K562 (cell line): ENCODE measurements around the gene SMOC2. TPM values are rescaled to one million over a fixed set of nuclear protein-coding genes. Genes with fewer than 3 reads are reported as not detected.

ENCODE experiments used
- ATAC-seq: fragments of 200-7000 bp; cut with Tn5 transposase; 3 replicates; pipeline ENCODE4 v1.9.1; 2020; ENCODE audit warnings: moderate library complexity
- BruUV-seq: library from RNA; stranded (reverse); fragments of 400-500 nt; replicated peaks from 2 replicates; lab custom pipeline; 2021; lab: Mats Ljungman, UMichigan
- CTCF ChIA-PET: fragments of 300-600 bp; formaldehyde crosslinking; extraction: SDS; loops from one replicate; lab custom pipeline; 2021; ENCODE audit warnings: low intra/inter-chr PET ratio; lab: Yijun Ruan, JAX
- POLR2A ChIA-PET: fragments of 300-600, 350-650 bp; sonication (Branson Sonifier 250); formaldehyde crosslinking; extraction: SDS; loops from one replicate; lab custom pipeline; 2021; ENCODE audit warnings: antibody characterized with exemption, inconsistent platforms; lab: Yijun Ruan, JAX
- DNase-seq, 4 experiments: peaks; one replicate each; pipeline versions ENCODE4 v3.0.0 to v3.0.0-alpha.2; 2011 to 2018; ENCODE audit warnings: low spot score in 3 of 4, mixed read lengths in 3 of 4; ENCODE audit errors: extremely low read depth in 1 of 4
- FAIRE-seq: peaks from 2 replicates; lab custom pipeline; 2011; peaks lifted over from hg19 to GRCh38; lab: Jason Lieb, UNC
- H2AFZ ChIP-seq: 2 replicates; pipeline ENCODE4 v1.6.0; 2011; ENCODE audit warnings: low read depth, low read length, control low read depth, inconsistent platforms
- H3K27ac ChIP-seq: fragments of 200-600 bp; 3 replicates; pipeline ENCODE4 v1.8.0; 2011; ENCODE audit warnings: low read depth, mild to moderate bottlenecking, control low read depth, inconsistent platforms, low read length, moderate library complexity, mixed read lengths; ENCODE audit errors: extremely low read depth
- H3K27me3 ChIP-seq, 2 experiments: fragments of 300-600 bp in 1 of 2; 2 replicates in 1 of 2; 3 replicates in 1 of 2; pipeline versions ENCODE4 v1.6.0 to v1.8.0; 2011; ENCODE audit warnings: inconsistent platforms in 2 of 2, low read length in 2 of 2, mild to moderate bottlenecking in 1 of 2, mixed read lengths in 1 of 2, moderate library complexity in 1 of 2; ENCODE audit not compliant: control insufficient read depth in 2 of 2, insufficient read depth in 2 of 2
- H3K36me3 ChIP-seq: fragments of 300-600 bp; 3 replicates; pipeline ENCODE4 v1.8.0; 2011; ENCODE audit warnings: mild to moderate bottlenecking, low read length, inconsistent platforms; ENCODE audit not compliant: control insufficient read depth, insufficient read depth
- H3K4me1 ChIP-seq, 2 experiments: fragments of 200-600 bp in 1 of 2; replicated peaks in 1 of 2; 2 replicates in 1 of 2; 3 replicates in 1 of 2; pipeline versions ENCODE4 v1.5.1 to v1.8.0; 2011; ENCODE audit warnings: inconsistent platforms in 2 of 2, low read length in 2 of 2, mild to moderate bottlenecking in 1 of 2, mixed read lengths in 1 of 2, moderate library complexity in 1 of 2; ENCODE audit not compliant: control insufficient read depth in 2 of 2, insufficient read depth in 2 of 2
- H3K4me2 ChIP-seq: 2 replicates; pipeline ENCODE4 v1.6.1; 2011; ENCODE audit warnings: low read length, control low read depth, inconsistent platforms, mixed read lengths; ENCODE audit not compliant: insufficient read depth
- H3K4me3 ChIP-seq: fragments of 200-600 bp; sonication (generic), shearing (Covaris generic); 2 replicates; pipeline ENCODE4 v1.5.1; 2016; ENCODE audit warnings: control low read depth, inconsistent platforms
- H3K79me2 ChIP-seq: fragments of 200-600 bp; 3 replicates; pipeline ENCODE4 v1.8.0; 2011; ENCODE audit warnings: low read length, inconsistent platforms; ENCODE audit not compliant: control insufficient read depth, insufficient read depth
- H3K9ac ChIP-seq, 2 experiments: 2 replicates each; pipeline versions ENCODE4 v1.6.0 to v1.6.1; 2011; ENCODE audit warnings: low read depth in 2 of 2, low read length in 2 of 2, control low read depth in 1 of 2, inconsistent platforms in 1 of 2, mild to moderate bottlenecking in 1 of 2, mixed read lengths in 1 of 2; ENCODE audit not compliant: insufficient read depth in 1 of 2
- H3K9me1 ChIP-seq: one replicate; pipeline ENCODE4 v1.6.0; 2011; ENCODE audit warnings: inconsistent platforms, mild to moderate bottlenecking, low read length, moderate library complexity; ENCODE audit not compliant: control insufficient read depth, insufficient read depth
- H3K9me3 ChIP-seq: replicated peaks from 2 replicates; pipeline ENCODE4 v1.5.1; 2011; ENCODE audit warnings: low read depth, low read length, inconsistent platforms; ENCODE audit not compliant: control insufficient read depth, insufficient read depth
- H4K20me1 ChIP-seq: replicated peaks from 2 replicates; pipeline ENCODE4 v1.6.1; 2011; ENCODE audit warnings: low read length, inconsistent platforms, mixed read lengths; ENCODE audit not compliant: control insufficient read depth, insufficient read depth
- ARHGAP35 ChIP-seq: fragments of 450-650 bp; IDR thresholded peaks from 2 replicates; pipeline ENCODE4 v1.6.1; 2018; ENCODE audit not compliant: partially characterized antibody
- BCLAF1 ChIP-seq, 2 experiments: fragments of 450-650 bp in 1 of 2; IDR thresholded peaks; 2 replicates each; pipeline ENCODE4 v1.6.1; 2011 to 2017; ENCODE audit warnings: low read depth in 2 of 2, antibody characterized with exemption in 1 of 2, borderline replicate concordance in 1 of 2, low read length in 1 of 2, mild to moderate bottlenecking in 1 of 2, mixed read lengths in 1 of 2; ENCODE audit not compliant: control insufficient read depth in 1 of 2
- HDAC8 ChIP-seq: fragments of 450-650 bp; IDR thresholded peaks from 2 replicates; pipeline ENCODE4 v1.6.1; 2016; ENCODE audit warnings: mild to moderate bottlenecking, missing genetic modification characterization, moderate library complexity, missing compliant biosample characterization
- KLF16 ChIP-seq: IDR thresholded peaks from 2 replicates; pipeline ENCODE4 v1.6.1; 2016; ENCODE audit warnings: antibody characterized with exemption
- RBFOX2 ChIP-seq: fragments of 200-400 bp; formaldehyde crosslinking; IDR thresholded peaks from 2 replicates; pipeline ENCODE4 v1.6.1; 2017; ENCODE audit warnings: low read depth, mild to moderate bottlenecking, low read length, moderate library complexity
- SETDB1 ChIP-seq: IDR thresholded peaks from one replicate; pipeline ENCODE4 v1.6.1; 2012; ENCODE audit warnings: low read length, control low read depth, inconsistent platforms
- SOX6 ChIP-seq: fragments of 450-650 bp; IDR thresholded peaks from 2 replicates; pipeline ENCODE4 v1.6.1; 2014; ENCODE audit warnings: mild to moderate bottlenecking
- XRCC5 ChIP-seq: fragments of 200-400 bp; formaldehyde crosslinking; IDR thresholded peaks from 2 replicates; pipeline ENCODE4 v1.6.1; 2017; ENCODE audit warnings: low read depth, mild to moderate bottlenecking, low read length
- ZNF24 ChIP-seq: fragments of 450-650 bp; IDR thresholded peaks from 2 replicates; pipeline ENCODE4 v1.6.1; 2016
- ZNF253 ChIP-seq: fragments of 250-450 bp; sonication (Bioruptor Pico); conservative IDR thresholded peaks from 2 replicates; pipeline ENCODE4 v1.6.1; 2021; ENCODE audit warnings: mild to moderate bottlenecking
- ZNF384 ChIP-seq: IDR thresholded peaks from 2 replicates; pipeline ENCODE4 v1.6.1; 2012; ENCODE audit warnings: low read depth, low read length, improper control_type of control experiment
- ZNF511 ChIP-seq: sonication (generic); formaldehyde crosslinking; IDR thresholded peaks from 2 replicates; pipeline ENCODE4 v1.8.0; 2022; ENCODE audit warnings: mild to moderate bottlenecking, missing genetic modification reagents
- WGBS: fragments of 100-300 bp; shearing (Covaris generic); methylation state at CpG from one replicate; pipeline ENCODE4 v1.1.6; 2016; ENCODE audit warnings: low coverage, mixed read lengths; ENCODE audit not compliant: insufficient coverage; ENCODE audit errors: missing lambda C conversion rate; 5-methylcytosine and 5-hydroxymethylcytosine counted together
- in situ Hi-C: fragments of 300-500 bp; cut with MboI; formaldehyde crosslinking; loops from 4 replicates; pipeline ENCODE4 v1.15.0; 2018; ENCODE audit warnings: inconsistent platforms, mixed read lengths
- intact Hi-C: fragments of 100-400 bp; cut with micrococcal nuclease; formaldehyde crosslinking; loops from 2 replicates; pipeline ENCODE4 v1.14.2; 2022
- polyA plus RNA-seq, 8 experiments: library from polyadenylated mRNA; depleted of rRNA in 4 of 8; stranded (reverse) in 5 of 8; unstranded in 3 of 8; fragments of >200 nt; fragmentation: Nextera tagmentation in 2 of 8; fragmentation: Illumina TruSeq in 1 of 8; extraction: Ambion mirVana in 2 of 8; extraction: Trizol in 1 of 8; gene quantifications; 2 replicates each; pipeline versions ENCODE4 v1.2.1 to v1.2.3, GENCODE V29; 2011 to 2014; ENCODE audit warnings: inconsistent platforms in 1 of 8, missing spikeins in 1 of 8
- total RNA-seq, 7 experiments: library from RNA; depleted of rRNA in 6 of 7; stranded (reverse); fragments of >200 nt in 6 of 7; fragmentation: Illumina TruSeq in 2 of 7; extraction: Trizol in 2 of 7; gene quantifications; 2 replicates each; pipeline versions ENCODE4 v1.2.1 to v1.2.3, GENCODE V29; 2011 to 2021; ENCODE audit warnings: low replicate concordance in 1 of 7
- TF ChIP-seq, protein P1 (sequence below): fragments of 150-350 bp; IDR thresholded peaks from 2 replicates; pipeline ENCODE4 v1.6.1; 2014; ENCODE audit warnings: low read depth, mild to moderate bottlenecking, low read length, borderline replicate concordance
- TF ChIP-seq, protein P2 (sequence below): fragments of 450-650 bp; IDR thresholded peaks from 2 replicates; pipeline ENCODE4 v1.7.1; 2018; ENCODE audit warnings: mild to moderate bottlenecking, low read depth; ENCODE audit not compliant: partially characterized antibody

Gene SMOC2
- total and polyA plus RNA-seq, 9 of the 15 experiments (the other 6 are each of a cell fraction or from before 2014, with no cell fraction given), result 0.45 to 2.3 (median 1.1) TPM

DNA sequence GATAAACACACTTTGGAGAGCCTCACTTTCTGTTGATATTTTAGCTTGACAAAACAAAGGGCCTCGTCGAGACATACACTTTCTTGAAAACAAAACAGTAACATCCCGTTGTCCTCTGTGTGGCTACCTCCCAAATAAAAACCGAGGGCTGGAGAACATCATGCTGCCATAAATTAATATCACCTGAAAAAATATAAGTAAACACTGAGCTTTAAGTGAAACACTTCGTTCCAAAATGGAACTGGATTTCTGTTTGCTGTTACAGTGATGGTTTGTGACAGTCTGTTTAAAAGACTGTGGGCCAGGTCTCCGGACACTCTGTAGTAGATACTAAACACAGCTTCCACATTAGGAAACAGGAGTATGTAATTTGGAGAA lies 187.2 kb downstream of the SMOC2 start:
- DNase-seq (no peak), FAIRE-seq (no peak), ATAC-seq (no peak)
- intact Hi-C loops (no loop called here), in situ Hi-C loops (no loop called here)
- no peak overlapping the region for H3K4me3 ChIP-seq
- 17% methylated on average over 6 of the region's 6 CpGs for WGBS
- no TSS peak for BruUV-seq
- peaks cover 0 to 4% of the 10 kb centered on the region in 2 experiments; a peak in 1 of 5 replicates for H3K4me1 ChIP-seq
- H3K27ac ChIP-seq, result no peak overlapping the region
- no peaks in the 10 kb centered on the region for H3K36me3 ChIP-seq
- H3K9me3 ChIP-seq, result no peaks in the 10 kb centered on the region
- H3K27me3 ChIP-seq, result peaks cover 5 to 34% of the 10 kb centered on the region in 2 experiments; a peak in 3 of 5 replicates
- ChIA-PET POLR2A (no interaction called here), CTCF (no interaction called here)
- H3K79me2 ChIP-seq, result no peaks in the 10 kb centered on the region
- H3K4me2 ChIP-seq, result no peak overlapping the region
- TF ChIP-seq HDAC8 (tag), result no peak
- TF ChIP-seq, protein P1, sequence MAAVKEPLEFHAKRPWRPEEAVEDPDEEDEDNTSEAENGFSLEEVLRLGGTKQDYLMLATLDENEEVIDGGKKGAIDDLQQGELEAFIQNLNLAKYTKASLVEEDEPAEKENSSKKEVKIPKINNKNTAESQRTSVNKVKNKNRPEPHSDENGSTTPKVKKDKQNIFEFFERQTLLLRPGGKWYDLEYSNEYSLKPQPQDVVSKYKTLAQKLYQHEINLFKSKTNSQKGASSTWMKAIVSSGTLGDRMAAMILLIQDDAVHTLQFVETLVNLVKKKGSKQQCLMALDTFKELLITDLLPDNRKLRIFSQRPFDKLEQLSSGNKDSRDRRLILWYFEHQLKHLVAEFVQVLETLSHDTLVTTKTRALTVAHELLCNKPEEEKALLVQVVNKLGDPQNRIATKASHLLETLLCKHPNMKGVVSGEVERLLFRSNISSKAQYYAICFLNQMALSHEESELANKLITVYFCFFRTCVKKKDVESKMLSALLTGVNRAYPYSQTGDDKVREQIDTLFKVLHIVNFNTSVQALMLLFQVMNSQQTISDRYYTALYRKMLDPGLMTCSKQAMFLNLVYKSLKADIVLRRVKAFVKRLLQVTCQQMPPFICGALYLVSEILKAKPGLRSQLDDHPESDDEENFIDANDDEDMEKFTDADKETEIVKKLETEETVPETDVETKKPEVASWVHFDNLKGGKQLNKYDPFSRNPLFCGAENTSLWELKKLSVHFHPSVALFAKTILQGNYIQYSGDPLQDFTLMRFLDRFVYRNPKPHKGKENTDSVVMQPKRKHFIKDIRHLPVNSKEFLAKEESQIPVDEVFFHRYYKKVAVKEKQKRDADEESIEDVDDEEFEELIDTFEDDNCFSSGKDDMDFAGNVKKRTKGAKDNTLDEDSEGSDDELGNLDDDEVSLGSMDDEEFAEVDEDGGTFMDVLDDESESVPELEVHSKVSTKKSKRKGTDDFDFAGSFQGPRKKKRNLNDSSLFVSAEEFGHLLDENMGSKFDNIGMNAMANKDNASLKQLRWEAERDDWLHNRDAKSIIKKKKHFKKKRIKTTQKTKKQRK, result no peak
- TF ChIP-seq ZNF384, result no peak
- no peak for TF ChIP-seq SOX6
- no peak for TF ChIP-seq XRCC5
- no peak for TF ChIP-seq BCLAF1 (IDR thresholded peaks at IDR 0.05; ENCODE audit: borderline replicate concordance in 1 of 2, control insufficient read depth in 1 of 2, low read depth in 2 of 2, low read length in 1 of 2)
- no peak for TF ChIP-seq KLF16
- TF ChIP-seq ZNF253, result no peak
- TF ChIP-seq RBFOX2, result no peak
- TF ChIP-seq, protein P2, sequence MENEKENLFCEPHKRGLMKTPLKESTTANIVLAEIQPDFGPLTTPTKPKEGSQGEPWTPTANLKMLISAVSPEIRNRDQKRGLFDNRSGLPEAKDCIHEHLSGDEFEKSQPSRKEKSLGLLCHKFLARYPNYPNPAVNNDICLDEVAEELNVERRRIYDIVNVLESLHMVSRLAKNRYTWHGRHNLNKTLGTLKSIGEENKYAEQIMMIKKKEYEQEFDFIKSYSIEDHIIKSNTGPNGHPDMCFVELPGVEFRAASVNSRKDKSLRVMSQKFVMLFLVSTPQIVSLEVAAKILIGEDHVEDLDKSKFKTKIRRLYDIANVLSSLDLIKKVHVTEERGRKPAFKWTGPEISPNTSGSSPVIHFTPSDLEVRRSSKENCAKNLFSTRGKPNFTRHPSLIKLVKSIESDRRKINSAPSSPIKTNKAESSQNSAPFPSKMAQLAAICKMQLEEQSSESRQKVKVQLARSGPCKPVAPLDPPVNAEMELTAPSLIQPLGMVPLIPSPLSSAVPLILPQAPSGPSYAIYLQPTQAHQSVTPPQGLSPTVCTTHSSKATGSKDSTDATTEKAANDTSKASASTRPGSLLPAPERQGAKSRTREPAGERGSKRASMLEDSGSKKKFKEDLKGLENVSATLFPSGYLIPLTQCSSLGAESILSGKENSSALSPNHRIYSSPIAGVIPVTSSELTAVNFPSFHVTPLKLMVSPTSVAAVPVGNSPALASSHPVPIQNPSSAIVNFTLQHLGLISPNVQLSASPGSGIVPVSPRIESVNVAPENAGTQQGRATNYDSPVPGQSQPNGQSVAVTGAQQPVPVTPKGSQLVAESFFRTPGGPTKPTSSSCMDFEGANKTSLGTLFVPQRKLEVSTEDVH, result no peak
- TF ChIP-seq SETDB1, result no peak
- TF ChIP-seq ZNF511, result no peak
- no peak for TF ChIP-seq ARHGAP35
- TF ChIP-seq ZNF24, result no peak
- H3K9me1 ChIP-seq, result no peaks in the 10 kb centered on the region
- no peak overlapping the region for H3K9ac ChIP-seq
- H4K20me1 ChIP-seq, result peaks cover 3% of the 10 kb centered on the region; the same call in 1 of the 2 replicates
- no peak overlapping the region for H2AFZ ChIP-seq
